ENCODE data around the gene CDCP2.

- peak; percentile 43 for TF ChIP-seq POLR2AphosphoS5 (IDR thresholded peaks at IDR 0.05; ENCODE audit: borderline replicate concordance, low read depth, low read length)
- no peak for TF ChIP-seq EZH2 (IDR thresholded peaks at IDR 0.05)
- TF ChIP-seq FOXP2 (optimal IDR thresholded peaks at IDR 0.05; ENCODE audit: control extremely low read depth, extremely low read length, insufficient read depth) = peak; percentile 14
Observed at GRCh38 chr1:54153535-54154439, 987 bp upstream of the CDCP2 start.
